ENCODE measurements around the gene ACBD3.

ACBD3 gene

DNA sequence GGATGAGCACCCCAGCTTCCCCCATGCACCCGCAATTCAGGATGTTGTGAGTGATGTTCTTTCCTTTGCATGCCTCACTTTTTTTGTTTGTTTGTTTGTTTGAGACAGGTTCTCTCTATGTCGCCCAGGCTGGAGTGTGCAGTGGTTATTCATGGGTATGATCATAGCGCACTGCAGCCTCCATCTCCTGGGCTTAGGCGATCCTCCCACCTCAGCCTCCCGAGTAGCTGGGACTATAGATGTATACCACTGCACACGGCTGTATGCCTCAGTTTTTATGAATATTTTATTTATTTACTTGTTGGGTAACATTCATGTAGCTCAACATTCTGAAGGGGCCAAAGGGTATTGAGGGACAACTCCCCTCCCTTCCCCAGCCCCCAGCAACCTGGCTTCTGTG is 69.2 kb downstream of the ACBD3 start:
- FAIRE-seq (no peak), DNase-seq (ENCODE audit: insufficient read length, low spot score) (no peak)

DNA sequence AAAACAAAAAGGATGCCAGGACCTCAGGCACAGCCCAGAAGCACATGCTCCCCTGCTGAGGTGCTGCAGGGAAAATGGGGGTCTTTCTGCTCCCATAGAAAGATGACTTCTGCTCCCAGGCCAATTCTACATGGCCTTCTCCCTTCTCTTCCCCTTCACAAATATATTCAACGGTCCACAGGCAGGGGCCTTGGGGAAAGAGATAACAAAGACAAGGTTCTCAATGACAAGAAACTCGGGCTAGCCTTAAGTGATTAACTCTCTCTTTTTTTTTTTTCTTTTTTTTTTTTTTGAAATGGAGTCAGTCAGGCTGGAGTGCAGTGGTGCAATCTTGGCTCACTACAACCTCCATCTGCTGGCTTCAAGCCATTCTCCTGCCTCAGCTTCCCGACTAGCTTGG is 69.9 kb downstream of the ACBD3 start:
- DNase-seq (ENCODE audit: insufficient read length, low spot score) (no peak), FAIRE-seq (no peak)

DNA sequence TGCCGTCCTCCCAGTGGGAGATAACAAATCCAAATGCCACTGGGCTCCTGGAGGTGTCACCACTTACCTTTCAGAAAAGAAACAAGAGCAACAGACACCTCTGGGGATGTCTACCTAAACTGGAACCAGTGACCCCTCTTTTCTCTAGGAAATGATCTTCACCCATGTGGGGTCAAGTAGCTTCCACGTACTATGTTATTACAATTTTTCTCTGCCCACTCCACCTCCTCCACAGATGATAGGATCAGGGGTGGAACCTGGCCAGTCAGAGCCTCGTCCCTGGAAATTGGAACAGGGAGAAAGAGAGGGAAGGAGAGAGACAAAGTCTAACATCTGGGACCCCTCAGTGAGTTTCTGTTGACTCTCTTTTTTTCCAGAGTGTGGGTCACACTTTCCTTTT is 73.9 kb downstream of the ACBD3 start:
- DNase-seq (ENCODE audit: insufficient read length, low spot score) (no peak), FAIRE-seq (no peak)

- FAIRE-seq (no peak), DNase-seq (ENCODE audit: insufficient read length, low spot score) (peak; percentile 44)
Observed at GRCh38 chr1:226111883-226112261, 74.7 kb downstream of the ACBD3 start.

GRCh38 chr1:226111098-226111882 is 75.3 kb downstream of the ACBD3 start:
- DNase-seq (ENCODE audit: insufficient read length, low spot score) = no peak
- peak; percentile 26 for FAIRE-seq

DNA sequence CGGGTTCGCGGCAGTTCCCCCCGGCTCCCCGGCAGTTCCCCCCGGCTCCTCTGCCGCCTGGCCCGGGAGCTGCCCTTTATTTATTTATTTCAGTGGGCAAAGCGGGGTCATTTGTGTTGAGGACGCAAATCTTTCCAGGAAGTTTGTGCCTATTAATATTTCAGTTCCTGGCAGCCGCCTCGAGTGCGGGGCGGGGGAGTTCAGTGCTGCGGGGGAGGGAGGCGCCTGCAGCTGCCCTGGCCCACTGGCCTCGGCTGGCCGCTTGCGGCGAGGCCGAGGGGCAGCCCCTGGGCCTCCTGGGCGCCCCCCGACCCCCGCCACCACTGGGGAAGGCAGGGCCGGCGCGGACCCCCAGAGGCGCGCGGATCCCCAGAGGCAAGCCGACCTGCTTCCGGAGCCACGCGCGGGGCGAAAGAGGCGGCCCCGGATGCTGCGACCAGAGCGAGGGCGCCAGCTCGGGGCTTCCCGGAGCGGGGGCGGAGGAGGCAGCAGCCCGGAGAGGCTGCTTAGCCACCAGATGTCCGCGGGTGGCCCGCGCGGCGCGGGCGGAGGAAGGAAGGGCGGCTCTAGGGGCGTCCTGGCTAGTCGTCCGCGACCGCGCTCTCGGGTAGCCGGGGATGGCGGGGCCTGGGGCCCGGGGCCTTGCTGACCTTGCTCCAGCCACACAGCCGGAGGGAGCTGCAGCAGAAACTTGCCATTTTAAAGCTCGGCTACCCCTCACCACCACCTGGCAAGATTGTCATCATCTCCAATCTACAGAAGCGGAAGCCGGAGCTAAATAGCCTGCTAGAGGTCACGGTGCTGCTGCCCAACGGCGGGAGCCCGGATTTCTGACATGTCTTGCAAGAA is 76.1 kb downstream of the ACBD3 start:
- FAIRE-seq (peak; percentile 37), DNase-seq (ENCODE audit: insufficient read length, low spot score) (peak; percentile 98)

GRCh38 chr1:226109829-226110248 is 76.7 kb downstream of the ACBD3 start:
- peak; percentile 96 for DNase-seq (ENCODE audit: insufficient read length, low spot score)
- FAIRE-seq = peak; percentile 28

- FAIRE-seq (no peak), DNase-seq (ENCODE audit: insufficient read length, low spot score) (no peak)
Observed at GRCh38 chr1:226108935-226109828, 77.4 kb downstream of the ACBD3 start.

GRCh38 chr1:226107471-226108460 is 78.8 kb downstream of the ACBD3 start:
- FAIRE-seq (no peak), DNase-seq (ENCODE audit: insufficient read length, low spot score) (no peak)

DNA sequence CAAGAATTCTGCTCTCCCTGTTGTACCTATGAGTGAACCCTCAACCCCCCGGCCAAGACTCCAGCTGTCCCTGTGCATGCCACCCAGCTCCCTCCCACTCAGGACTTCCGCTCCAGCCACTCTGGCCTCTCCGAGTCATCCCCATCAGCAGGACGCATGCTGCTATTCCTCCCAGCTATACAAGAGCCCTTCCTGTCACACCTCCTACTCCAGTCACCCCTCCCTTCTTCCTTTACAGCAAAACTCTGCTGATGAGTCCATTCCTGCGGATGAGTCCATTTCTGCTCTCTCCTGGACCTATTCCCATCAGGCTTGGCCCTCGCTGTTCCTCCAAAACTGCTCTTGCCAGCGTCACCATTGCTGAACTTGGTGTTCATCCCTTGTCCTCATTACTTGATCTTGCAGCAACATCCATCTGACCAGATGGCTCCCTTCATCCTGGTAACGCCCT is 81.8 kb downstream of the ACBD3 start:
- no peak for DNase-seq (ENCODE audit: insufficient read length, low spot score)
- FAIRE-seq = no peak

- no peak for DNase-seq (ENCODE audit: insufficient read length, low spot score)
- peak; percentile 59 for FAIRE-seq
Observed at GRCh38 chr1:226100436-226101391, 85.8 kb downstream of the ACBD3 start.

- DNase-seq (ENCODE audit: insufficient read length, low spot score) (no peak), FAIRE-seq (no peak)
Observed at GRCh38 chr1:226098870-226099835, 87.4 kb downstream of the ACBD3 start.

GRCh38 chr1:226097866-226098625 is 88.5 kb downstream of the ACBD3 start:
- DNase-seq (ENCODE audit: insufficient read length, low spot score) (no peak), FAIRE-seq (no peak)

GRCh38 chr1:226095286-226095685 is 91.3 kb downstream of the ACBD3 start:
- DNase-seq (ENCODE audit: insufficient read length, low spot score) = no peak

More at GRCh38 chr1:226095286-226095685, 91.3 kb downstream of the ACBD3 start:
- FAIRE-seq = no peak

All from GM19239 (cell line).